ENCODE data around the gene RCOR2.

GRCh38 chr11:63917692-63918506, 935 bp upstream of the RCOR2 start:
- TF ChIP-seq CTCF (conservative IDR thresholded peaks at IDR 0.05; ENCODE audit: low read depth, low read length): no peak
- no peak for TF ChIP-seq EZH2 (IDR thresholded peaks at IDR 0.05; ENCODE audit: borderline replicate concordance, low read depth, low read length, poor library complexity, severe bottlenecking)

Measured in A673 (cell line).